ENCODE data around the gene AAGAB.

Gene AAGAB

GRCh38 chr15:67186226-67186649 is 68.2 kb downstream of the AAGAB start:
- DNase-seq: no peak

- no peak for DNase-seq
Measured at GRCh38 chr15:67185621-67186225, 68.7 kb downstream of the AAGAB start.

DNA sequence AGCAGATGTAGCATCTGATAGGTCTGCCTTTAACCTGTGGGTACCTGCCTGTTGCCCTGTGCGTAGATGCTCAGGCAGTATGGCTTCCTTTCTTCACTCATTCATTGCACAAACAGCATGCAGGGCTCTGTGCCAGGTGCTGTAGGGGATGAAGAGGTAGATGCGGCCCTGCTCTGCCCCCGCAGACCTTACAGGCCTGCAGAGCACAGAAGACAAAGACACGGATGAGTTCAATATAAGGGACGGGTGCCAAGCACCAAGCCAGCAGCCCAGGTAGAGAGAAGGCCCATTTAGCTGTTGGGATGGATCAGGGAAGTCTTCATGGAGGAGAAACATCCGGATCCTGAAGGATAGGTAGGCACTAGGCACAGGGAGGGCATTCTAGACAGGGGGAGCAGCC is 69.4 kb downstream of the AAGAB start:
- DNase-seq: no peak

DNA sequence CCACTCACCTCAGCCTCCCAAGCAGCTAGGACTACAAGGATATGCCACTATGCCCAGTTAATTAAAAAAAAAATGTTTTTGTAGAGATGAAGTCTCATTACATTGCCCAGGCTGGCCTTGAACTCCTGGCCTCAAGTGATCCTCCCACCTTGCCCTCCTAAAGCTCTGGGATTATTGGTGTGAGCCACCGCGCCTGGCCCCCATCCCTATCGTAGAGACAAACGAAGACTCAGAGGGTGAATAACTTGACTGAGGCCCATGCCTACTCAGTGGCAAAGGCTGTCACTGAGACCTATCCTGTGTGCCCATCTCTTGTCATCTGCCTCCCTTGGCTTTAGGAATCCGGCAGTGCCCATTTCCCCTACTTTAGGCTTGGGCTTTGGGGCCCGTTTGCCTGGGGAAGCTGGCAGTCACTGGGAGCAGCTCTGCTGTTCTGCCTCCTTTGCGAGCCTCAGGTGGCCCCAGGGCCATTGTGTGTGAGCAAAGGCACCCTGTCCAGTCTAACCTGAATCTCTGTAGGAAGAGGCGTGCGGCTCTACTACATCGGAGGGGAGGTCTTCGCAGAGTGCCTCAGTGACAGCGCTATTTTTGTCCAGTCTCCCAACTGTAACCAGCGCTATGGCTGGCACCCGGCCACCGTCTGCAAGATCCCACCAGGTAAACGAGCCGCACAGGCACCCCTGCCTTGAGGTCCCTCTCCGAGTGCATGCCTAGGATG is 70.1 kb downstream of the AAGAB start:
- DNase-seq: no peak

DNA sequence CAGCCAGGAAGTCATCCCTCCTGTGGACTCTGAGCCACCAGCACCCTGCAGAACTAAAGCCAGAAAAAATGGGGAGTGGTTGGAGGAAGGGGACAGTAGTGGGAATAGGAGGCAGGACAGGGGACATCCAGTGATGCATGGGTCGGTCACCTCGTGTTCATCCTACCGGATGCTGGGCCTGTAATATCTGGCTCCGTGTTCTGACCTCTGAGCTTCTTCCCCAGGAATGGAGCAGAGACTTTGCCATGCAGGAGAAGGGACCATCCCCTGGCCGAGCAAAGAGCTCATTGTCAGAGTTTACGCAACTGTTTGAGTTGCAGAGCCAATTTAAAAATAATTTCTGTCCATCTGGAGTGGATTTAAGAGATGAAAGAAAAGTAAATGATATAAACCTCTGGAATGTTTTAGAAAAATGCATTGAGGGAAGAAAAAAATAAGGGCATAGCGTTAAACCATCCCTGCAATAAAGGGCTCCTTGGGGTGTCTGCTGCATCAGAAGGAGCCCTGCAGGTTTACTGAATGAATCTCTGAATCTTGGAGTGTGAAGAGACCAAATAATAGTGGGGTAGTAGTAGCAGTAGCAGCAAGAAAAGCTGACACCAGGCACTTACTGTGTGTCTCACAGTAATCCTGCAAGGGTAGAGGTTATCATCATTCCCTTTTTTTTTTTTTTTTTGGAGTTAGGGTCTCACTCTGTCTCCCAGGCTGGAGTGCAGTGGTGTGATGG is 70.9 kb downstream of the AAGAB start:
- DNase-seq: no peak

GRCh38 chr15:67181221-67181639 is 73.2 kb downstream of the AAGAB start:
- DNase-seq: no peak

DNA sequence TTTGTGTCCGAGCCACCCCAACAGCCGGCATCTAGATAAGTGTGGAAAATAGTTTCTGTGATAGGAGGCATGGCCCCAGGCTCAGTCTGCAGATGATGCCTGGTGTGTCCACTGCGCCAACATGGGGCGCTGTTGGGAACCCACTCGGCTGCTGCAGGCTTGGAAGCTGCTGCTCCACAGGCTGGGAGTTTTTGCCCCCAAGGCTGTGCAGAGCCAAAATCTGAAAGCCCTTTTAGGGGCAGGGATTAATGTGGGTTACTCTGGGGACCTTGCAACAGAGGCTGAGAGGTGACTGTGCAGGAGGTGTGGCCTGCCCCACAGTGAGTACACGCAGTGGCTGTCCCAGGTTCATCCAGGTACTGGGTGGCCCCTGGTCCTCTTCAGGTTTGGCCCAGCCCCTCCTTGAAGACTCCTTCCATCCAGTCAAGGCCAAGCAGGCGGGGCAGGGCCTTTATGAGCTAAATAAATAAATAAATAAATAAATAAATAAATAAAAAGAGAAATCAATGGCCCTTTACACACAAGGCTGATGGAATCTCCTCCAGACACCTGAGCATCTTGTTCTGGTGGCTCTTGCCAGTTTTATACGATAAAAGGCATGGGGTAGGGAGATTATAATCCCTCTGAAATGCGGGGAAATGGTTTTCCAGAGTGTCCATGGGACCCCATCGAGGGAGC is 73.8 kb downstream of the AAGAB start:
- no peak for DNase-seq

- DNase-seq: no peak
Measured at GRCh38 chr15:67180035-67180434, 74.4 kb downstream of the AAGAB start.

DNA sequence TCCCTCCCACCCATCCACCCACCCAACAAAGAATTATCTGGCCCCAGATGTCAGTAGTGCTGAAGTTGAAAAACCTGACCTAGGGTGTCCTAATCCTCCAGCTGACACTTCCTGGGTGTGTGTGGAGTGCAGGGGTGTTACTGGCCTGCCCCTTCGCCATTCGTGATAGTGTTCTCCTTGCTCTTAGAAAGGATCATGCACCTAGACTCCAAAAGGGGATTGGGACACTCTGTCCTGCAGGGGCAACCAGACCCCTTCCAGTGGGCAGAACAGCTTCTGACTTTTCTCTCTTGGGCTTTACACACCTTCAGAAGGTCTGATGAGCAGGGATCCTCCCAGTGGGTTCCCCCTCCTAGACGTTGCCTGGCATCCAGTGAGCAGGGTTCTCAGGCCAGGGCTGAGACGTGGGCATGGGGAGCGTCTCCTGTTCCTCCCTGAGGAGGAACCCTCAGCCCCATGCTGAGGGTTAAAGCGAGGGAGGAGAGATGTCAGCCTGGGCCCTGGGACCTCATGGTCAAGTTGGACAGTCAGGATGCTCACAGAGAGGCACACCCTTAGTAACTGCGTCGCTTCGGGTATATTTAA is 75.0 kb downstream of the AAGAB start:
- DNase-seq: no peak

- DNase-seq: no peak
Measured at GRCh38 chr15:67178569-67179210, 75.8 kb downstream of the AAGAB start.

- no peak for DNase-seq
Measured at GRCh38 chr15:67177752-67178151, 76.7 kb downstream of the AAGAB start.

DNA sequence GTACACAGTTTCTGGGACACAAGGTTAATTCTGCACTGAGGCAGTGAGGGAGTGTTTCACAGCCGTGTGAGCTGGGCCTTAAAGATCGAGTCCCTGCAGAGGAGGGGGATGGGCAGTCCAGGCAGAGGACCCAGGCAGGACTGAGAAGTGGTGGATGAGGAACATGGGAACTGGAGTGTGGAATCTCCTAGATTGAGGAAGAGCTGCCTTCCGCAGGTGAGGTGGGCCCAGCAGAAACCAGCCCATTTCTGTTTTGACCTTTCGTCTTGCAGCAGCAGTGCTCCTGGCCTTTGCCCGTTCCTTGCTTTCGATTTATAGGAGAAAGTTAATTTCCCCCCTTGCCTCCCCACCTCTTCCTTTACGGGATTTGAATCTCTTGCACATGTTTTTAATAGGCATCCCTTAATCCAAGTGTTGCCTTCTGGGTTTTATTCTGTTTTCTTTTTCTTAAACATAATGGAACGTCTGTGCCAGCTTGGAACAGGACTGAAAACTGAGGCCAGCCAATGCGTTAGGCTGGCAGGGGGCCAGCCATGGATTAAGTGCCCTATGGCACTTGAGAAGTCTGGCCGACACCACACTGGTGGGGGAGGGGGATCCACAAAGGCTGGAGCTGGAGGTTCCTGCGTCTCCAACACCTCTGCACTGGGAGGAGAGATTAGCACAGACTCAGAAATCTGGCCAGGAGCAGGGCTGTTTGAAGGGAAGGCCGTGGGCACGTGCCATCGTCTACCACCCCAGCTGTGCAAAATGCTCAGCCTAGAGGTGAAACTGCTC is 78.1 kb downstream of the AAGAB start:
- DNase-seq: no peak

DNA sequence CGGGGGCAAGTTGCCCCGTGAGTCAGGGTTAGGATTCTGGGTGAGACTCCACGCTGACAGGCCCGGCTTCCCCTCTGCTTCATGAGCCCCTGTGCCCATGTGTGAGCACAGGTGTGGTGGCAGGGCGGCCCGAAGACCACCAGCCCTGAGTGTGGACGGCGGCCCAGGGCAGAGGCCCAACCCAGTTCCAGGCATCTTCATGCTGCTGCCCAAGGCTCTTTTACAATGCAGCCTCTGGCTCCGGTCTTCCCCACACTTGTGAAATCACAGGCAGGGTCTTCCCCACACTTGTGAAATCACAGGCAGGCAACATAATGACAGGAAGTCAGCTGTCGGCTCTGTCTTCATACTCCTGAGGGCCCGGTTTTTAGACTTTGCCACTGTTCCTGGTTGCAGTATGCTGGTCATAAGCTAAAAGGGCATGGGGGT is 78.8 kb downstream of the AAGAB start:
- no peak for DNase-seq

GRCh38 chr15:67174864-67175573 is 79.4 kb downstream of the AAGAB start:
- DNase-seq: no peak

- DNase-seq: no peak
Measured at GRCh38 chr15:67174446-67174845, 80.0 kb downstream of the AAGAB start.

DNA sequence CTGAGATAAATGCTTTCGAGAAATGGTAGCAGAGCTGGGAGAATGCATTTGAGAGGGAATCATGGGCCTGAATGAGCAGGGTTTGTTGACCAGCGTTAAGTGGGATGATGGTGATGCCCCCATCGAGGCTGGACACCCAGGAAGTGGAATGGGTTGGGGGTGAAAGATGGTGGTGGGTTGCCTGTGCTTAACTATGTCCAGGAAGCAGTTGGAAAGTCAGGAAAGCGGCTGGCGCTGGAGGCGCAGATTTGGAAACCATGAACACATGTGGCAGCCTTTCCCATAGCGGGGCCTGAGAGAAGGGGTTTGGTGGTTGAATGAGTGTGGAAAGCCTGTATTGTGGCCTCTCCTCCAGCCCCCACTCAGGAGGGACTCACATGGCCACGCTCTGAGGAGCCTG is 80.7 kb downstream of the AAGAB start:
- no peak for DNase-seq

DNA sequence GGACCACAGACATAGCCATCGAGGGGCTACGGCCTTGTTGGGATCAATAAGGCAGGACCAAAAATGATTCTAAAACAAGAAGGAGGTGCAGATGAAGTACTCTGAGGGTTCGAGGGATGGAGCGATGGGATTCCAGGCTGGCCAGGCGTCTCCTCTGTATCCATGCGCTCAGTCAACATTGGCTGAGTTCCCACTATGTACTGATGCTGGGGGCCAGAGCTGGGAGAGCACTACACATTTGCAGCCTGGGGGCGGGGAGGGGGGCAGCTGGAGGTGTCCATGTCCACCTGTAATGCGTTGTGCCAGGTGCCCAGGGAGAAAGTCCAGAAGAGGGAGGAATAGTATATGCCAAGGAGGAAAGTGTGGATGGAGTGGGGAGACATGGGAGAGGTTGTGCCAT is 81.5 kb downstream of the AAGAB start:
- DNase-seq: no peak

DNA sequence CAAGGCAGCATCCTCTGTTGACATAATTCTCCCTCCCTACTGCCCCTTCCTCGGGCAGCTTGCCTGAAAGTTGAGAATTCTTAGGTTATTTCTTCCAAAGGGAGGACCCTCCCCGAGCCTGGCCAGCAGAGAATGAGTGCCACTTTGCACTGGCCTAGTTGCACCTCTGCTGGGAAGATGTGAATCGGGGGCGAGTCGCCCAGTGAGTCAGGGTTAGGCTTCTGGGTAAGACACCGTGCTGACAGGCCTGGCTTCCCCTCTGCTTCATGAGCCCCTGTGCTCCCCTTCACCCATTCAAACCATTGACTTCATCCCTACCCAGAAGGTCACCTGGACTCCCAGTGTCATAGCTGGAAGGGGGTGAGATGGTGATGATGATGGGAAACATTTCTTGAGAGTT is 82.3 kb downstream of the AAGAB start:
- no peak for DNase-seq

DNA sequence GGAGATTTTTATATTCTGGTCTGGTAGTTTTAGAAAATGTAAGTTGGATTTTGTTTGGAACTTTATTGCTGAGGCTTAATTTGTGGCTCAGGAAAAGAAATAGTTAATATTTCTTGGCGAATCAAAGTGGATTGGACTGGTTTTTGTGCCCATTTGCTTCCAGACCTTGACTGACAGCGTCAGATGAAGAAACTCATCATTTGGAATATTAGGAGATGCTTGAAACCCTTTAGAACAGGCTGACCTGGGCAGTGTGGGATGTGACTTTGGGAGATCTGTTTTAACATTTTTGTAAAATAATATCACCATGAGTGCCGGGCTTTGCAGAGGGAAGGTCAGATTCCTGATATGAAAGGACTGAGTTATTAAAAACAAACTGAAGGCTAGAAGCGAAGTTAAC is 83.0 kb downstream of the AAGAB start:
- DNase-seq: no peak

GRCh38 chr15:67170143-67170925 is 84.1 kb downstream of the AAGAB start:
- DNase-seq: no peak
